Osteocyte (in vitro differentiated cells): Measurements from ENCODE around the gene CNPY3. TPM values are rescaled to one million over a fixed set of nuclear protein-coding genes. Genes with fewer than 3 reads are reported as not detected.
A peak's percentile ranks its signal among the peaks of the same experiment; 100 is the strongest.

Experiments
- DNase-seq: peaks from one replicate; pipeline ENCODE4 v3.0.0; 2021; ENCODE audit warnings: mixed read lengths; ENCODE audit not compliant: unreplicated experiment; ENCODE audit errors: extremely low spot score
- H3K27ac Mint-ChIP-seq: one replicate; pipeline ENCODE4 v1.8.0; 2021; ENCODE audit warnings: mild to moderate bottlenecking, mixed read lengths; ENCODE audit not compliant: unreplicated experiment
- H3K27me3 Mint-ChIP-seq: one replicate; pipeline ENCODE4 v1.8.0; 2021; ENCODE audit warnings: mixed read lengths; ENCODE audit not compliant: unreplicated experiment
- H3K36me3 Mint-ChIP-seq: one replicate; pipeline ENCODE4 v1.8.0; 2021; ENCODE audit warnings: mixed read lengths; ENCODE audit not compliant: unreplicated experiment
- H3K4me1 Mint-ChIP-seq: one replicate; pipeline ENCODE4 v1.8.0; 2021; ENCODE audit warnings: mixed read lengths; ENCODE audit not compliant: unreplicated experiment
- H3K4me3 Mint-ChIP-seq: one replicate; pipeline ENCODE4 v1.8.0; 2021; ENCODE audit warnings: mild to moderate bottlenecking, moderate library complexity, mixed read lengths; ENCODE audit not compliant: unreplicated experiment
- H3K9me3 Mint-ChIP-seq: one replicate; pipeline ENCODE4 v1.8.0; 2021; ENCODE audit warnings: mixed read lengths; ENCODE audit not compliant: unreplicated experiment
- CTCF ChIP-seq: fragments of 200-600 bp; sonication (generic); IDR thresholded peaks from 2 replicates; pipeline ENCODE4 v1.5.0; 2021; ENCODE audit warnings: antibody characterized with exemption, mild to moderate bottlenecking, moderate library complexity
- total RNA-seq: library from RNA; stranded (reverse); gene quantifications from 2 replicates; pipeline ENCODE4 v1.2.1, GENCODE V29; 2021

CNPY3 gene
- total RNA-seq, 1 donor from 2014 or later: 69.0 TPM

- no peaks in the 10 kb centered on the region for H3K27me3 Mint-ChIP-seq
- DNase-seq: no peak
- peaks cover 2% of the 10 kb centered on the region for H3K4me1 Mint-ChIP-seq
- H3K27ac Mint-ChIP-seq: no peak overlapping the region
- no peaks in the 10 kb centered on the region for H3K36me3 Mint-ChIP-seq
- no peaks in the 10 kb centered on the region for H3K9me3 Mint-ChIP-seq
- no peak for TF ChIP-seq CTCF
- H3K4me3 Mint-ChIP-seq: no peak overlapping the region
Observed at GRCh38 chr6:42921801-42922200, 7.5 kb upstream of the CNPY3 start.

- DNase-seq: no peak
- H3K4me3 Mint-ChIP-seq: no peak overlapping the region
- peaks cover 6% of the 10 kb centered on the region for H3K4me1 Mint-ChIP-seq
- no peaks in the 10 kb centered on the region for H3K27me3 Mint-ChIP-seq
- no peak for TF ChIP-seq CTCF
- H3K36me3 Mint-ChIP-seq: no peaks in the 10 kb centered on the region
- no peak overlapping the region for H3K27ac Mint-ChIP-seq
- H3K9me3 Mint-ChIP-seq: no peaks in the 10 kb centered on the region
Observed at GRCh38 chr6:42923666-42924065, 5.6 kb upstream of the CNPY3 start.

- H3K4me3 Mint-ChIP-seq: no peak overlapping the region
- no peaks in the 10 kb centered on the region for H3K36me3 Mint-ChIP-seq
- H3K4me1 Mint-ChIP-seq: peaks cover 11% of the 10 kb centered on the region
- DNase-seq: no peak
- no peak overlapping the region for H3K27ac Mint-ChIP-seq
- no peaks in the 10 kb centered on the region for H3K27me3 Mint-ChIP-seq
- TF ChIP-seq CTCF: no peak
- no peaks in the 10 kb centered on the region for H3K9me3 Mint-ChIP-seq
Observed at GRCh38 chr6:42925248-42925857, 3.9 kb upstream of the CNPY3 start.

GRCh38 chr6:42929821-42930360, 611 bp downstream of the CNPY3 start:
- TF ChIP-seq CTCF: no peak
- Mint-ChIP-seq H3K9me3 (no peaks in the 10 kb centered on the region), H3K27ac (peak overlapping the region; percentile 97), H3K4me3 (peak overlapping the region; percentile 98), H3K36me3 (peaks cover 2% of the 10 kb centered on the region), H3K27me3 (no peaks in the 10 kb centered on the region), H3K4me1 (peaks cover 33% of the 10 kb centered on the region)
- no peak for DNase-seq

GRCh38 chr6:42932412-42932811, 3.1 kb downstream of the CNPY3 start:
- Mint-ChIP-seq H3K4me1 (peaks cover 33% of the 10 kb centered on the region), H3K4me3 (no peak overlapping the region), H3K27me3 (no peaks in the 10 kb centered on the region), H3K27ac (peak overlapping the region; percentile 2), H3K36me3 (peaks cover 13% of the 10 kb centered on the region), H3K9me3 (no peaks in the 10 kb centered on the region)
- no peak for TF ChIP-seq CTCF
- DNase-seq: no peak
